ENCODE measurements around the gene SKI.
"Not testable (repeated sequence)": the region's sequence is repeated elsewhere in the genome, so short reads cannot be mapped to it uniquely, and the experiment has no call there.

Gene SKI

GRCh38 chr1:2313651-2314261 lies 85.6 kb downstream of the SKI start:
- DNase-seq, result no peak

GRCh38 chr1:2314273-2314802 lies 86.2 kb downstream of the SKI start:
- no peak for DNase-seq

- DNase-seq, result peak; percentile 53
Observed at GRCh38 chr1:2314803-2315673, 86.9 kb downstream of the SKI start.

GRCh38 chr1:2315674-2316450 lies 87.7 kb downstream of the SKI start:
- no peak for DNase-seq

GRCh38 chr1:2316451-2316961 lies 88.4 kb downstream of the SKI start:
- DNase-seq, result no peak

- no peak for DNase-seq
Observed at GRCh38 chr1:2317230-2318065, 89.3 kb downstream of the SKI start.

- DNase-seq, result no peak
Observed at GRCh38 chr1:2318314-2319278, 90.5 kb downstream of the SKI start.

GRCh38 chr1:2319291-2319690 lies 91.2 kb downstream of the SKI start:
- DNase-seq, result no peak

GRCh38 chr1:2320006-2320405 lies 91.9 kb downstream of the SKI start:
- no peak for DNase-seq

GRCh38 chr1:2320760-2321667 lies 92.9 kb downstream of the SKI start:
- DNase-seq, result no peak

GRCh38 chr1:2322065-2322571 lies 94.0 kb downstream of the SKI start:
- no peak for DNase-seq

GRCh38 chr1:2322581-2323211 lies 94.6 kb downstream of the SKI start:
- no peak for DNase-seq

GRCh38 chr1:2323451-2323974 lies 95.4 kb downstream of the SKI start:
- no peak for DNase-seq

- DNase-seq, result no peak
Observed at GRCh38 chr1:2324553-2325366, 96.6 kb downstream of the SKI start.

GRCh38 chr1:2326524-2326923 lies 98.4 kb downstream of the SKI start:
- no peak for DNase-seq

- not testable (repeated sequence) for DNase-seq
Observed at GRCh38 chr1:2327162-2327561, 99.0 kb downstream of the SKI start.

GRCh38 chr1:2327841-2328240 lies 99.7 kb downstream of the SKI start:
- no peak for DNase-seq

All from stimulated activated CD4-positive, alpha-beta T cell treated with anti-CD3 and anti-CD28 coated beads, Interleukin-12 subunit alpha, Interleukin-12 subunit beta, amount 100 ng/mL, for 4 hours (primary cell).